Smooth muscle cell (in vitro differentiated cells): ENCODE data around the gene ANO3. TPM values are rescaled to one million over a fixed set of nuclear protein-coding genes. Genes with fewer than 3 reads are reported as not detected.

Experiments used
- DNase-seq: peaks from one replicate; lab custom pipeline; 2025; ENCODE audit not compliant: unreplicated experiment; lab: John Stamatoyannopoulos, UW
- H2AFZ ChIP-seq: fragments of 200-600 bp; sonication (generic); 2 replicates; pipeline ENCODE4 v1.6.0; 2016; ENCODE audit warnings: antibody characterized with exemption, low read depth, mild to moderate bottlenecking
- H3F3A ChIP-seq: fragments of 200-600 bp; sonication (generic); 2 replicates; pipeline ENCODE4 v1.6.0; 2017; ENCODE audit warnings: antibody characterized with exemption, low read depth
- H3K27ac ChIP-seq: fragments of 200-600 bp; sonication (generic); 2 replicates; pipeline ENCODE4 v1.5.1; 2016; ENCODE audit warnings: low read depth, mild to moderate bottlenecking
- H3K27me3 ChIP-seq: fragments of 200-600 bp; sonication (generic); 2 replicates; pipeline ENCODE4 v1.6.1; 2016; ENCODE audit warnings: low read depth, mild to moderate bottlenecking
- H3K36me3 ChIP-seq: fragments of 200-600 bp; sonication (generic); 2 replicates; pipeline ENCODE4 v1.5.1; 2016; ENCODE audit warnings: low read depth
- H3K4me1 ChIP-seq: fragments of 200-600 bp; sonication (generic); 2 replicates; pipeline ENCODE4 v1.5.1; 2016; ENCODE audit warnings: low read depth
- H3K4me2 ChIP-seq: fragments of 200-600 bp; sonication (generic); 2 replicates; pipeline ENCODE4 v1.6.0; 2016; ENCODE audit warnings: mild to moderate bottlenecking
- H3K4me3 ChIP-seq: fragments of 200-600 bp; sonication (generic); 2 replicates; pipeline ENCODE4 v1.5.1; 2016; ENCODE audit warnings: mild to moderate bottlenecking
- H3K79me2 ChIP-seq: fragments of 200-600 bp; sonication (generic); 2 replicates; pipeline ENCODE4 v1.6.0; 2016; ENCODE audit warnings: low read depth, mild to moderate bottlenecking
- H3K9ac ChIP-seq: fragments of 200-600 bp; sonication (generic); 2 replicates; pipeline ENCODE4 v1.6.0; 2016; ENCODE audit warnings: low read depth
- H3K9me3 ChIP-seq: fragments of 200-600 bp; sonication (generic); replicated peaks from 2 replicates; pipeline ENCODE4 v1.5.1; 2016; ENCODE audit warnings: low read depth
- H4K20me1 ChIP-seq: fragments of 200-600 bp; sonication (generic); 2 replicates; pipeline ENCODE4 v1.6.0; 2016; ENCODE audit warnings: low read depth
- WGBS: methylation state at CpG from one replicate; pipeline ENCODE4 v1.1.7; 2016; ENCODE audit warnings: low lambda C conversion rate; 5-methylcytosine and 5-hydroxymethylcytosine counted together
- polyA plus RNA-seq: library from polyadenylated mRNA; unstranded; fragments of >200 nt; fragmentation: Nextera tagmentation; extraction: Ambion mirVana; gene quantifications from 2 replicates; pipeline ENCODE4 v1.2.1, GENCODE V29; 2016
- total RNA-seq: library from RNA; depleted of rRNA; stranded (reverse); fragments of >200 nt; gene quantifications from 2 replicates; pipeline ENCODE4 v1.2.3, GENCODE V29; 2014
- TF ChIP-seq, protein P1 (sequence below): fragments of 200-600 bp; sonication (generic); IDR thresholded peaks from 2 replicates; pipeline ENCODE4 v1.5.1; 2017; ENCODE audit warnings: borderline replicate concordance, mild to moderate bottlenecking, antibody characterized with exemption; ENCODE audit not compliant: insufficient read depth, poor library complexity, severe bottlenecking

ANO3 gene
- total and polyA plus RNA-seq, 2 experiments from 2014 or later, result 0.13 TPM; not detected in 1

DNA sequence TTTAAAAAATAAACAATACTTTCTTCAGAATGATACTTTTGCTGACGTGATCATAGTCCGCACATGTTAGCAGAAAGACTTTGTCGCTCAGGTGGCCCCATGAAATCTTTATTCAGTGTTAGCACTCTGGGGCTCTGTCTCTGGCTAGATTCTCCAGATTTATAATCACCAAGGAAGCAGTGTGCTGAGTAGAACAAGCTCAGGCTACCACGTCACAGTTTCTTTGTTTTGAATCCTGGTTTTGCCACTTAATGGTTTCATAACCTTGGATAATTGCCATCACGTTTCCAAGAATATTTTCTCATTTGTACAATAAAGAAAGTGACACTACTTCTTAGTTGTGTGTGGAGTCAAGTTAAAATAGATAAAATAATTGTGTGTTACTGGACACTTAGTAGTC lies 244.0 kb downstream of the ANO3 start:
- no peaks in the 10 kb centered on the region for H3K27me3 ChIP-seq
- no peaks in the 10 kb centered on the region for H3F3A ChIP-seq
- no peaks in the 10 kb centered on the region for H3K4me1 ChIP-seq
- no peaks in the 10 kb centered on the region for H3K79me2 ChIP-seq
- DNase-seq, result no peak
- no peak overlapping the region for H3K4me2 ChIP-seq
- no peak overlapping the region for H3K4me3 ChIP-seq
- no peak overlapping the region for H2AFZ ChIP-seq
- no peaks in the 10 kb centered on the region for H4K20me1 ChIP-seq
- TF ChIP-seq, protein P1, sequence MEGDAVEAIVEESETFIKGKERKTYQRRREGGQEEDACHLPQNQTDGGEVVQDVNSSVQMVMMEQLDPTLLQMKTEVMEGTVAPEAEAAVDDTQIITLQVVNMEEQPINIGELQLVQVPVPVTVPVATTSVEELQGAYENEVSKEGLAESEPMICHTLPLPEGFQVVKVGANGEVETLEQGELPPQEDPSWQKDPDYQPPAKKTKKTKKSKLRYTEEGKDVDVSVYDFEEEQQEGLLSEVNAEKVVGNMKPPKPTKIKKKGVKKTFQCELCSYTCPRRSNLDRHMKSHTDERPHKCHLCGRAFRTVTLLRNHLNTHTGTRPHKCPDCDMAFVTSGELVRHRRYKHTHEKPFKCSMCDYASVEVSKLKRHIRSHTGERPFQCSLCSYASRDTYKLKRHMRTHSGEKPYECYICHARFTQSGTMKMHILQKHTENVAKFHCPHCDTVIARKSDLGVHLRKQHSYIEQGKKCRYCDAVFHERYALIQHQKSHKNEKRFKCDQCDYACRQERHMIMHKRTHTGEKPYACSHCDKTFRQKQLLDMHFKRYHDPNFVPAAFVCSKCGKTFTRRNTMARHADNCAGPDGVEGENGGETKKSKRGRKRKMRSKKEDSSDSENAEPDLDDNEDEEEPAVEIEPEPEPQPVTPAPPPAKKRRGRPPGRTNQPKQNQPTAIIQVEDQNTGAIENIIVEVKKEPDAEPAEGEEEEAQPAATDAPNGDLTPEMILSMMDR, result no peak
- no peaks in the 10 kb centered on the region for H3K9me3 ChIP-seq
- H3K9ac ChIP-seq, result no peak overlapping the region
- no peaks in the 10 kb centered on the region for H3K36me3 ChIP-seq
- no peak overlapping the region for H3K27ac ChIP-seq
- WGBS, result 86% methylated on average over 5 of the region's 5 CpGs

DNA sequence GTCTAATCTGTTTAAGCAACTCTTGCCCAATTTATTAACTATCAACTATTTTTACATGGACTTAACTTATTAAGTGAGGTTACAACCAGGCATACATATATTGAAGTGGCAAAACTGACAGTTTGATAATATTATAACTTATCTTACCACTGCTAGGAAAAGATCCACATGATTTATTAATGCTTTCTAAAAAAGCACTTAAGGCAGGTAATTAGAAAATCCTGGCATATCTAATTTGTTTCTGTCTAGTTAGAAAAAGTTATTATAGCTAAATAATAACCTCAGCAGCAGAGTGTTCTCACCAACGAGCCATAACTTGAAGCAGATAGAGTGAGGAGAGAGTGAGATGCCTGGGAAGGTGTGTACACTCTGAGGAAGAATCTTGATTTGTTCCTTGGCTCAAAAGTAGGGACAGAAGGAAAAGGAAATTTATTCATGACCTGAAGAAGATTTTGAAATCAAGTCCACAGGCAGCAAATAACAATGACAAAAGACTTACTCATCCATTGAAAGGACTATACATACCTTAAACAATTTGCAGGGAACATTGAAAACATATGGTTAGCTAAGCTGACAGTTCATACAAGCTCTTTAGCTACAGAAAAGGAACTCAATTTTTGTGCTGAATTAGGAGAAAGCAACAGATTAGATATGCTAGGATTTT lies 247.2 kb downstream of the ANO3 start:
- Histone ChIP-seq H3K4me1 (no peaks in the 10 kb centered on the region), H2AFZ (no peak overlapping the region), H3K27me3 (no peaks in the 10 kb centered on the region), H3F3A (no peaks in the 10 kb centered on the region), H3K9me3 (no peaks in the 10 kb centered on the region), H3K9ac (no peak overlapping the region), H3K4me3 (no peak overlapping the region), H3K4me2 (no peak overlapping the region), H3K79me2 (no peaks in the 10 kb centered on the region), H3K36me3 (no peaks in the 10 kb centered on the region), H3K27ac (no peak overlapping the region), H4K20me1 (no peaks in the 10 kb centered on the region)
- WGBS, result 76% methylated on average over 1 of the region's 1 CpG
- DNase-seq, result no peak
- TF ChIP-seq, protein P1, result no peak

DNA sequence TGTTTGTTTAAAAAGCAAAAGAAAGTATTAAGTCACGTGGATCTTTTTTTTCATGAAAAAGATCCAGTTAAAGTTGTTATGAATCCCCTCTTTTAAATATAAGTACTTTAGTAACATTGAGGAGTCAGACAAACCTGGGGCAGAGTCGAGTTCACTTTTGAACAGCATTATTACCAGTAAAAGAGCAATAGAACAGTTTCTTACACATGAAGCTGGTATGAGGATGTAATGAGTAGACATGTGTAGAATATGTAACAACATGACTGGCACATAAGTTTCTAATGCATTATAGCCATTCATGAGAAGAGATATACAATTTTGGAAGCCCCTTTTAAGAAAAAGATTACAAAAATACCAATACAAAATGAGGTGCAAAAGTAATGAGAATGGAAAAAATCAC lies 247.8 kb downstream of the ANO3 start:
- 73% methylated on average over 2 of the region's 2 CpGs for WGBS
- H3K9me3 ChIP-seq, result no peaks in the 10 kb centered on the region
- H3K4me1 ChIP-seq, result no peaks in the 10 kb centered on the region
- H3K79me2 ChIP-seq, result no peaks in the 10 kb centered on the region
- H3K27me3 ChIP-seq, result no peaks in the 10 kb centered on the region
- no peak for DNase-seq
- no peak overlapping the region for H3K27ac ChIP-seq
- H3K4me2 ChIP-seq, result no peak overlapping the region
- no peaks in the 10 kb centered on the region for H3F3A ChIP-seq
- no peak overlapping the region for H3K4me3 ChIP-seq
- H3K36me3 ChIP-seq, result no peaks in the 10 kb centered on the region
- H4K20me1 ChIP-seq, result no peaks in the 10 kb centered on the region
- TF ChIP-seq, protein P1, result no peak
- H3K9ac ChIP-seq, result no peak overlapping the region
- no peak overlapping the region for H2AFZ ChIP-seq

DNA sequence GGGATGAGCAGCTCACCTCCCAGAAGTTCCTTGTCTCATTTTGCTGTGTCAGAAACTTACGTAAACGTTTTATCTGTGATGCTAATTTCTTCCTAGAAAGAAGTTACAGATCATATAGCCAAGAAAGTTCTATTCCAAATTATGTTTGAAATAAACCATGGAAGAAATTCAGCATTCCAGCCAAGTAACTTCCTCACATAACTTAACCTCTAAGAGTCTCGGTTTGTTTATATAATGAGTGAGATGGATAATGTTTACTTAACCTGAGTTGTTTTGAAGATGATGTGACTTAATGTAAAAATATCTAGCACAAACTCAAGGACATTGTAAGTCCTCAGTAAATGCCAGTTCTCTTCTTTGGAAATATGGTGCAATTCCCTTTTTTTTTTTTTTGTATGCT lies 249.0 kb downstream of the ANO3 start:
- Histone ChIP-seq H3K27ac (no peak overlapping the region), H3K9me3 (no peaks in the 10 kb centered on the region), H3K79me2 (no peaks in the 10 kb centered on the region), H4K20me1 (no peaks in the 10 kb centered on the region), H3K4me1 (no peaks in the 10 kb centered on the region), H3K4me2 (no peak overlapping the region), H3K36me3 (no peaks in the 10 kb centered on the region), H3K27me3 (no peaks in the 10 kb centered on the region), H3F3A (no peaks in the 10 kb centered on the region), H3K4me3 (no peak overlapping the region), H3K9ac (no peak overlapping the region), H2AFZ (no peak overlapping the region)
- TF ChIP-seq, protein P1, result no peak
- DNase-seq, result no peak
- 86% methylated on average over 3 of the region's 3 CpGs for WGBS
